ENCODE data around the gene IL1RAPL1.

- TF ChIP-seq CTCF (IDR thresholded peaks at IDR 0.05 in 4 of 5, conservative IDR thresholded peaks at IDR 0.05 in 1 of 5), result no peak
- no peak for TF ChIP-seq POLR2A (IDR thresholded peaks at IDR 0.05)
Measured at GRCh38 chrX:29518100-29518499, 930.9 kb downstream of the IL1RAPL1 start.

Measured in gastrocnemius medialis (tissue), 4 donors.